IMR-90 (cell line): ENCODE results near the gene NAA15. TPM values are rescaled to one million over a fixed set of nuclear protein-coding genes. Genes with fewer than 3 reads are reported as not detected.

Source experiments
- ATAC-seq: fragments of 200-7000 bp; cut with Tn5 transposase; 2 replicates; pipeline ENCODE4 v1.9.1; 2020; ENCODE audit warnings: low read depth, mild to moderate bottlenecking, moderate library complexity
- BruUV-seq: library from RNA; stranded (reverse); fragments of 400-500 nt; replicated peaks from 2 replicates; lab custom pipeline; 2021; lab: Mats Ljungman, UMichigan
- CTCF ChIA-PET: fragments of 300-600 bp; formaldehyde crosslinking; extraction: SDS; loops from one replicate; lab custom pipeline; 2021; ENCODE audit warnings: antibody characterized with exemption; lab: Yijun Ruan, JAX
- POLR2A ChIA-PET: fragments of 300-600 bp; sonication (Branson Sonifier 250); formaldehyde crosslinking; loops from one replicate; lab custom pipeline; 2022; ENCODE audit warnings: antibody characterized with exemption; ENCODE audit not compliant: unreplicated experiment; lab: Charles Lee
- DNase-seq: peaks from one replicate; pipeline ENCODE4 v3.0.0; 2013
- H2AFZ ChIP-seq: replicated peaks from 2 replicates; pipeline ENCODE3; 2013; ENCODE audit warnings: low read length, mild to moderate bottlenecking; ENCODE audit not compliant: poor library complexity
- H2AK5ac ChIP-seq: 2 replicates; pipeline ENCODE4 v1.6.1; 2013; ENCODE audit warnings: low read depth, low read length, inconsistent platforms
- H2AK9ac ChIP-seq: replicated peaks from 2 replicates; pipeline ENCODE3; 2013; ENCODE audit warnings: mild to moderate bottlenecking, low read depth, low read length, moderate library complexity; ENCODE audit not compliant: poor library complexity
- H2BK120ac ChIP-seq: 2 replicates; pipeline ENCODE4 v1.6.1; 2013; ENCODE audit warnings: low read depth, low read length, inconsistent platforms
- H2BK15ac ChIP-seq: 3 replicates; pipeline ENCODE4 v1.6.1; 2013; ENCODE audit warnings: low read depth, low read length, inconsistent platforms
- H2BK20ac ChIP-seq: 2 replicates; pipeline ENCODE4 v1.6.1; 2013; ENCODE audit warnings: low read depth, mild to moderate bottlenecking, inconsistent platforms, low read length, moderate library complexity
- H2BK5ac ChIP-seq: 2 replicates; pipeline ENCODE4 v1.6.1; 2013; ENCODE audit warnings: mild to moderate bottlenecking, low read depth, low read length, inconsistent platforms; ENCODE audit not compliant: poor library complexity, severe bottlenecking
- H3K14ac ChIP-seq: replicated peaks from 2 replicates; pipeline ENCODE4 v1.6.1; 2013; ENCODE audit warnings: low read depth, low read length, inconsistent platforms
- H3K18ac ChIP-seq: 2 replicates; pipeline ENCODE4 v1.6.1; 2013; ENCODE audit warnings: low read depth, low read length, control low read depth
- H3K23ac ChIP-seq: 2 replicates; pipeline ENCODE4 v1.6.1; 2013; ENCODE audit warnings: low read depth, low read length, inconsistent platforms
- H3K27ac ChIP-seq: 2 replicates; pipeline ENCODE4 v1.5.1; 2013; ENCODE audit warnings: mild to moderate bottlenecking, control low read depth, low read length; ENCODE audit not compliant: insufficient read depth
- H3K27me3 ChIP-seq: 2 replicates; pipeline ENCODE4 v1.6.1; 2013; ENCODE audit warnings: low read length; ENCODE audit not compliant: control insufficient read depth, insufficient read depth
- H3K36me3 ChIP-seq: 2 replicates; pipeline ENCODE4 v1.6.1; 2013; ENCODE audit warnings: low read length, mixed read lengths; ENCODE audit not compliant: control insufficient read depth, insufficient read depth
- H3K4ac ChIP-seq: 2 replicates; pipeline ENCODE4 v1.6.1; 2013; ENCODE audit warnings: low read depth, low read length, inconsistent platforms
- H3K4me1 ChIP-seq: 2 replicates; pipeline ENCODE4 v1.6.1; 2013; ENCODE audit warnings: low read length, mixed read lengths; ENCODE audit not compliant: control insufficient read depth, insufficient read depth
- H3K4me2 ChIP-seq: 2 replicates; pipeline ENCODE4 v1.6.1; 2013; ENCODE audit warnings: low read depth, mild to moderate bottlenecking, control low read depth, low read length, moderate library complexity
- H3K4me3 ChIP-seq: 2 replicates; pipeline ENCODE4 v1.5.1; 2013; ENCODE audit warnings: low read depth, mild to moderate bottlenecking, control low read depth, low read length, moderate library complexity; ENCODE audit not compliant: insufficient read depth
- H3K56ac ChIP-seq: 2 replicates; pipeline ENCODE4 v1.6.1; 2013; ENCODE audit warnings: low read length, inconsistent platforms; ENCODE audit not compliant: insufficient read depth; ENCODE audit errors: extremely low read depth
- H3K79me1 ChIP-seq, 2 experiments: 2 replicates each; pipeline ENCODE4 v1.6.1; 2013; ENCODE audit warnings: low read length in 2 of 2, inconsistent platforms in 1 of 2, low read depth in 1 of 2
- H3K9ac ChIP-seq: 2 replicates; pipeline ENCODE4 v1.6.1; 2013; ENCODE audit warnings: low read depth, low read length, control low read depth
- H3K9me1 ChIP-seq: 2 replicates; pipeline ENCODE4 v1.6.1; 2013; ENCODE audit warnings: low read length, inconsistent platforms; ENCODE audit not compliant: insufficient read depth
- H3K9me3 ChIP-seq: 2 replicates; pipeline ENCODE4 v1.6.1; 2013; ENCODE audit warnings: low read length; ENCODE audit not compliant: control insufficient read depth, insufficient read depth
- H4K20me1 ChIP-seq: 2 replicates; pipeline ENCODE4 v1.6.1; 2013; ENCODE audit warnings: low read length, inconsistent platforms; ENCODE audit not compliant: insufficient read depth
- H4K5ac ChIP-seq: 2 replicates; pipeline ENCODE4 v1.6.1; 2013; ENCODE audit warnings: mild to moderate bottlenecking, low read depth, low read length, control low read depth
- H4K8ac ChIP-seq, 2 experiments: 2 replicates each; pipeline ENCODE4 v1.6.1; 2013; ENCODE audit warnings: low read depth in 2 of 2, low read length in 2 of 2, control low read depth in 1 of 2, inconsistent platforms in 1 of 2
- H4K91ac ChIP-seq: 2 replicates; pipeline ENCODE4 v1.6.1; 2013; ENCODE audit warnings: low read depth, low read length, inconsistent platforms; ENCODE audit not compliant: insufficient read depth
- BHLHE40 ChIP-seq: fragments of 150-350 bp; IDR thresholded peaks from 2 replicates; pipeline ENCODE4 v1.6.1; 2016; ENCODE audit warnings: mild to moderate bottlenecking, low read depth, low read length
- CEBPB ChIP-seq: IDR thresholded peaks from 2 replicates; pipeline ENCODE4 v1.6.1; 2012; ENCODE audit warnings: low read depth, low read length, improper control_type of control experiment
- CHD1 ChIP-seq: IDR thresholded peaks from 2 replicates; pipeline ENCODE4 v1.6.1; 2012; ENCODE audit warnings: low read depth, low read length, improper control_type of control experiment
- ELK1 ChIP-seq: fragments of 150-350 bp; IDR thresholded peaks from 2 replicates; pipeline ENCODE4 v1.6.1; 2016; ENCODE audit warnings: low read depth, mild to moderate bottlenecking, low read length, moderate library complexity, borderline replicate concordance
- FOS ChIP-seq: fragments of 150-350 bp; IDR thresholded peaks from 2 replicates; pipeline ENCODE4 v1.6.1; 2016; ENCODE audit warnings: low read depth, low read length
- MAFK ChIP-seq: IDR thresholded peaks from 2 replicates; pipeline ENCODE4 v1.6.1; 2012; ENCODE audit warnings: low read depth, low read length, improper control_type of control experiment
- MAZ ChIP-seq: IDR thresholded peaks from 2 replicates; pipeline ENCODE4 v1.6.1; 2012; ENCODE audit warnings: low read depth, mild to moderate bottlenecking, low read length, improper control_type of control experiment, moderate library complexity, borderline replicate concordance
- MXI1 ChIP-seq: IDR thresholded peaks from 2 replicates; pipeline ENCODE4 v1.6.1; 2012; ENCODE audit warnings: low read depth, mild to moderate bottlenecking, low read length, moderate library complexity, borderline replicate concordance
- NFE2L2 ChIP-seq: fragments of 150-350 bp; IDR thresholded peaks from 2 replicates; pipeline ENCODE4 v1.6.1; 2016; ENCODE audit warnings: low read depth, mild to moderate bottlenecking, low read length
- POLR2A ChIP-seq: IDR thresholded peaks from 2 replicates; pipeline ENCODE4 v1.6.1; 2012; ENCODE audit warnings: mild to moderate bottlenecking, low read depth, low read length
- RAD21 ChIP-seq: IDR thresholded peaks from 2 replicates; pipeline ENCODE4 v1.6.1; 2012; ENCODE audit warnings: low read length, improper control_type of control experiment
- RCOR1 ChIP-seq: IDR thresholded peaks from 2 replicates; pipeline ENCODE4 v1.6.1; 2012; ENCODE audit warnings: mild to moderate bottlenecking, low read length, improper control_type of control experiment; ENCODE audit not compliant: insufficient replicate concordance
- RFX5 ChIP-seq: IDR thresholded peaks from 2 replicates; pipeline ENCODE4 v1.8.0; 2012; ENCODE audit warnings: low read depth, mild to moderate bottlenecking, low read length, moderate library complexity
- SMC3 ChIP-seq: fragments of 150-350 bp; IDR thresholded peaks from 2 replicates; pipeline ENCODE4 v1.6.1; 2016; ENCODE audit warnings: low read depth, mild to moderate bottlenecking, antibody characterized with exemption, low read length, moderate library complexity
- WGBS, 2 experiments: methylation state at CpG; one replicate each; pipeline versions ENCODE4 v1.1.5 to v1.1.7; 2013; ENCODE audit warnings: missing lambda C conversion rate in 2 of 2; ENCODE audit not compliant: insufficient read length in 1 of 2; ENCODE audit errors: extremely low coverage in 2 of 2; 5-methylcytosine and 5-hydroxymethylcytosine counted together
- dilution Hi-C: fragments of 300-500 bp; cut with HindIII; formaldehyde crosslinking; loops from one replicate; pipeline ENCODE4 v1.14.3; 2018; ENCODE audit warnings: low sequenced_read_pairs; ENCODE audit not compliant: unreplicated experiment
- in situ Hi-C: fragments of 300-500 bp; cut with MboI; formaldehyde crosslinking; loops from 3 replicates; pipeline ENCODE4 v1.14.3; 2019; ENCODE audit warnings: low sequenced_read_pairs, inconsistent platforms, mixed read lengths
- intact Hi-C: fragments of 100-400 bp; cut with micrococcal nuclease; formaldehyde crosslinking; loops from 2 replicates; pipeline ENCODE4 v1.10.0; 2022
- polyA plus RNA-seq, 3 experiments: library from polyadenylated mRNA; depleted of rRNA; stranded (reverse); fragments of >200 nt; gene quantifications; 2 replicates each; pipeline ENCODE4 v1.2.3, GENCODE V29; 2012; ENCODE audit warnings: low replicate concordance in 1 of 3
- total RNA-seq: library from RNA; depleted of rRNA; stranded (reverse); fragments of >200 nt; gene quantifications from 2 replicates; pipeline ENCODE4 v1.2.3, GENCODE V29; 2012
- TF ChIP-seq, protein P1 (sequence below): fragments of 150-350 bp; IDR thresholded peaks from 2 replicates; pipeline ENCODE4 v1.6.1; 2017; ENCODE audit warnings: mild to moderate bottlenecking, antibody characterized with exemption, low read length, low read depth

The NAA15 gene
- total and polyA plus RNA-seq, 2 of the 4 experiments (the other 2 are of a cell fraction) = 11.0 to 43.4 TPM

DNA sequence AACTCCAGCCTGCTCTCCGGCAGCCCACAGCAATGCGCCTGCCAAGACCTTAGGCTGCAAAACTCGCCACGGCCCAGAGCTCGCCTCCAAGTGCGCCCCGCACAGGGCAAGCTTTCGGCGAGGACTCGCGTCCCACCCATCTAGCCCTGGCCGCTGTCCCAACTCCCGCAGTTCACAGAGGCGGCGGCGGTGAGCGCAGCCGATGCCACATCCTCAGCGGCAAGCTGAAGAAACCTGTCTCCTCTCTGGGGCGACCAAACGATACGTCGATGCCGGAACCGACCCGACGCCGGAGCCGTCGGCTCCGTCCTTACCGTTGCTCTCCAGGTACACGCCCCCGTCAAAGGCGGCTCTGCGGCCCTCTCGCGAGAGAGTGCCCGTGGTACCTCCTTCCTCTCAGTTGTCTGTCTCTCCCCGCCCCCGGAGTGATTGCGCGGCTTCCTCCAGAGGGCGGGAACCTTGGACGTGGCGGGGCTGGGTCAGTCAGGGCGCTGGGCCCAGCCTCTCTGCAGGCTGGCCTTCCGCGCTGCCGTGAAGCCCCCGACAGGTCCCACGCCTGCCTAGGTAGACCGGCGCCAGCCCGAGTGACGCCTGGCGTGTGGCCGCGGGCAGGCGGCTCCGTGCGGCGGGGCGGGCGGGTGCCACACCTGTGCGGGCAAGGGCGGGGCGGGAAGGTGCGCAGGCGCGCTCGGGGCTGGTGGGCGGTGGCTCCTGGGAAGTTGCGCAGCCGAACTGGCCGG, 152.2 kb downstream of the NAA15 start:
- H3K79me1 ChIP-seq = peaks cover 21 to 64% of the 10 kb centered on the region in 2 experiments
- no peaks in the 10 kb centered on the region; the same call in 1 of the 2 replicates for H4K20me1 ChIP-seq
- peak overlapping the region; percentile 97 for H2AFZ ChIP-seq
- peak; percentile 97 for DNase-seq
- peak overlapping the region; percentile 86 for H3K4me3 ChIP-seq
- CTCF ChIA-PET = interaction anchor here (0.6 kb wide), 1 partner anchor 32 kb away, joined by 3 read pairs; no protein-coding TSS in a partner anchor
- 1% methylated on average over 39 of the region's 76 CpGs; no CpG with 5 or more reads in 1 of the 2 experiments for WGBS, 2 experiments
- peak overlapping the region; percentile 96 for H3K9ac ChIP-seq
- H2AK5ac ChIP-seq = peak overlapping the region; percentile 23; the same call in 1 of the 2 replicates
- in situ Hi-C loops (no loop called here), dilution Hi-C loops (no loop called here), intact Hi-C loops (loop anchor here (2.0 to 5.0 kb wide), 2 partner anchors 73 to 276 kb away; partner anchors contain the start of gene ELF2)
- H4K8ac ChIP-seq = peak overlapping the region; percentile 63 to 85
- no peaks in the 10 kb centered on the region for H3K9me3 ChIP-seq
- no peaks in the 10 kb centered on the region for H3K27me3 ChIP-seq
- peak; percentile 94 for ATAC-seq
- H2BK120ac ChIP-seq = peak overlapping the region; percentile 92
- POLR2A ChIA-PET = no interaction called here
- peak overlapping the region; percentile 72 for H3K18ac ChIP-seq
- no peak overlapping the region; the same call in 2 of the 3 replicates for H2BK15ac ChIP-seq
- peaks cover 4% of the 10 kb centered on the region; the same call in 1 of the 2 replicates for H3K9me1 ChIP-seq
- peak overlapping the region; percentile 72 for H4K5ac ChIP-seq
- H3K27ac ChIP-seq = peak overlapping the region; percentile 94
- peak overlapping the region; percentile 84 for H4K91ac ChIP-seq
- peak overlapping the region; percentile 78 for H3K23ac ChIP-seq
- no TSS peak for BruUV-seq
- H3K14ac ChIP-seq = peak overlapping the region; percentile 92
- peak overlapping the region; percentile 75 for H3K56ac ChIP-seq
- H3K4me1 ChIP-seq = peaks cover 3% of the 10 kb centered on the region
- H3K4ac ChIP-seq = peak overlapping the region; percentile 86
- H2BK20ac ChIP-seq = 0 out of 2 replicates have a peak overlapping the region, but pooled peaks have one; percentile 30
- peak overlapping the region; percentile 88 for H2AK9ac ChIP-seq
- peak overlapping the region; percentile 98 for H2BK5ac ChIP-seq
- H3K36me3 ChIP-seq = no peaks in the 10 kb centered on the region
- H3K4me2 ChIP-seq = peak overlapping the region; percentile 93
- TF ChIP-seq MAZ (peak; percentile 32; the same call in 1 of the 2 replicates), BHLHE40 (no peak), SMC3 (no peak), MXI1 (peak; percentile 64; the same call in 1 of the 2 replicates), ELK1 (no peak), RCOR1 (no peak), FOS (0 out of 2 replicates have a peak, but pooled peaks have one; percentile 5), RAD21 (no peak), POLR2A (peak; percentile 94), MAFK (no peak), NFE2L2 (no peak), CEBPB (no peak), CHD1 (no peak), RFX5 (no peak)
- TF ChIP-seq, protein P1, sequence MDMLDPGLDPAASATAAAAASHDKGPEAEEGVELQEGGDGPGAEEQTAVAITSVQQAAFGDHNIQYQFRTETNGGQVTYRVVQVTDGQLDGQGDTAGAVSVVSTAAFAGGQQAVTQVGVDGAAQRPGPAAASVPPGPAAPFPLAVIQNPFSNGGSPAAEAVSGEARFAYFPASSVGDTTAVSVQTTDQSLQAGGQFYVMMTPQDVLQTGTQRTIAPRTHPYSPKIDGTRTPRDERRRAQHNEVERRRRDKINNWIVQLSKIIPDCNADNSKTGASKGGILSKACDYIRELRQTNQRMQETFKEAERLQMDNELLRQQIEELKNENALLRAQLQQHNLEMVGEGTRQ = 0 out of 2 replicates have a peak, but pooled peaks have one; percentile 9
